WERI-Rb-1 (cell line): Measurements from ENCODE around the gene BBX.

Experiments used
- DNase-seq: peaks from one replicate; pipeline ENCODE4 v3.0.0-alpha.2; 2020
- H3K27ac ChIP-seq: fragments of 250-450 bp; sonication (Bioruptor Pico); 2 replicates; pipeline ENCODE4 v1.5.1; 2020; ENCODE audit warnings: mild to moderate bottlenecking, moderate library complexity
- H3K27me3 ChIP-seq: fragments of 250-450 bp; sonication (Bioruptor Pico); 2 replicates; pipeline ENCODE4 v1.5.1; 2021; ENCODE audit warnings: mild to moderate bottlenecking, low read depth, moderate library complexity; ENCODE audit not compliant: insufficient read depth, severe bottlenecking
- H3K36me3 ChIP-seq: fragments of 250-450 bp; sonication (Bioruptor Pico); 2 replicates; pipeline ENCODE4 v1.5.1; 2020; ENCODE audit warnings: mild to moderate bottlenecking, moderate library complexity
- H3K4me3 ChIP-seq: 2 replicates; pipeline ENCODE4 v1.5.1; 2011; ENCODE audit warnings: low read depth, mild to moderate bottlenecking, control low read depth, low read length
- H3K9me3 ChIP-seq: fragments of 250-450 bp; sonication (Bioruptor Pico); 2 replicates; pipeline ENCODE4 v1.5.1; 2021; ENCODE audit warnings: mild to moderate bottlenecking, moderate library complexity; ENCODE audit not compliant: severe bottlenecking
- CTCF ChIP-seq: IDR thresholded peaks from 2 replicates; pipeline ENCODE4 v1.5.1; 2011; ENCODE audit warnings: low read depth, mild to moderate bottlenecking, control low read depth, inconsistent platforms, low read length

BBX gene

GRCh38 chr3:107543666-107544065 lies 20.9 kb downstream of the BBX start:
- DNase-seq = peak; percentile 25
- H3K27ac ChIP-seq = no peak overlapping the region
- H3K36me3 ChIP-seq = no peaks in the 10 kb centered on the region
- H3K4me3 ChIP-seq = no peak overlapping the region
- H3K9me3 ChIP-seq = no peaks in the 10 kb centered on the region
- H3K27me3 ChIP-seq = no peaks in the 10 kb centered on the region
- TF ChIP-seq CTCF = peak; percentile 38; the same call in 1 of the 2 replicates

- Histone ChIP-seq H3K4me3 (no peak overlapping the region), H3K36me3 (no peaks in the 10 kb centered on the region), H3K9me3 (no peaks in the 10 kb centered on the region), H3K27ac (no peak overlapping the region), H3K27me3 (no peaks in the 10 kb centered on the region)
- DNase-seq = no peak
- no peak for TF ChIP-seq CTCF
Observed at GRCh38 chr3:107545680-107546120, 22.9 kb downstream of the BBX start.

GRCh38 chr3:107548601-107549000 lies 25.8 kb downstream of the BBX start:
- no peak for DNase-seq
- no peak overlapping the region for H3K4me3 ChIP-seq
- TF ChIP-seq CTCF = no peak
- no peaks in the 10 kb centered on the region for H3K9me3 ChIP-seq
- H3K27ac ChIP-seq = no peak overlapping the region
- H3K36me3 ChIP-seq = no peaks in the 10 kb centered on the region
- no peaks in the 10 kb centered on the region for H3K27me3 ChIP-seq

- TF ChIP-seq CTCF = no peak
- no peak for DNase-seq
- Histone ChIP-seq H3K4me3 (no peak overlapping the region), H3K9me3 (no peaks in the 10 kb centered on the region), H3K27me3 (no peaks in the 10 kb centered on the region), H3K27ac (no peak overlapping the region), H3K36me3 (no peaks in the 10 kb centered on the region)
Observed at GRCh38 chr3:107555359-107555758, 32.6 kb downstream of the BBX start.

GRCh38 chr3:107557743-107558142 lies 35.0 kb downstream of the BBX start:
- H3K4me3 ChIP-seq = no peak overlapping the region
- H3K36me3 ChIP-seq = no peaks in the 10 kb centered on the region
- DNase-seq = no peak
- H3K27me3 ChIP-seq = no peaks in the 10 kb centered on the region
- H3K27ac ChIP-seq = no peak overlapping the region
- no peaks in the 10 kb centered on the region for H3K9me3 ChIP-seq
- TF ChIP-seq CTCF = no peak

- Histone ChIP-seq H3K27ac (no peak overlapping the region), H3K36me3 (no peaks in the 10 kb centered on the region), H3K4me3 (no peak overlapping the region), H3K27me3 (no peaks in the 10 kb centered on the region), H3K9me3 (no peaks in the 10 kb centered on the region)
- TF ChIP-seq CTCF = no peak
- DNase-seq = no peak
Observed at GRCh38 chr3:107560166-107560565, 37.4 kb downstream of the BBX start.
